ENCODE results near the gene PCDHGA1.

- no peak for TF ChIP-seq ZNF488 (tag by site-specific recombination; IDR thresholded peaks at IDR 0.05)
- no peak for TF ChIP-seq YY2 (tag by site-specific recombination; IDR thresholded peaks at IDR 0.05)
- no peak for TF ChIP-seq MZF1 (tag by site-specific recombination; IDR thresholded peaks at IDR 0.05; ENCODE audit: borderline replicate concordance)
- no peak for TF ChIP-seq ZNF513 (tag by site-specific recombination; IDR thresholded peaks at IDR 0.05)
- no peak for TF ChIP-seq RBAK (tag by site-specific recombination; IDR thresholded peaks at IDR 0.05)
- no peak for TF ChIP-seq CTCF (tag by site-specific recombination; IDR thresholded peaks at IDR 0.05)
- no peak for TF ChIP-seq ZNF776 (tag by site-specific recombination; IDR thresholded peaks at IDR 0.05; ENCODE audit: borderline replicate concordance)
- no peak for TF ChIP-seq EGR2 (tag by site-specific recombination; IDR thresholded peaks at IDR 0.05; ENCODE audit: low read depth)
- no peak for TF ChIP-seq ZNF561 (tag by site-specific recombination; IDR thresholded peaks at IDR 0.05; ENCODE audit: borderline replicate concordance)
- no peak for TF ChIP-seq ZNF138 (tag by site-specific recombination; IDR thresholded peaks at IDR 0.05; ENCODE audit: borderline replicate concordance)
- TF ChIP-seq ZSCAN4 (tag by site-specific recombination; IDR thresholded peaks at IDR 0.05) = no peak
- TF ChIP-seq ZNF510 (tag by site-specific recombination; IDR thresholded peaks at IDR 0.05; ENCODE audit: insufficient replicate concordance) = no peak
- no peak for TF ChIP-seq ZNF292 (tag by site-specific recombination; IDR thresholded peaks at IDR 0.05; ENCODE audit: borderline replicate concordance, low read depth)
Observed at GRCh38 chr5:141319699-141320098, 10.6 kb upstream of the PCDHGA1 start.
